ENCODE measurements around the gene AAR2.

The AAR2 gene

GRCh38 chr20:36275441-36276189 lies 39.3 kb downstream of the AAR2 start:
- H3K27me3 ChIP-seq (ENCODE audit: control insufficient read depth, insufficient read depth, low read length, poor library complexity, severe bottlenecking), result no peaks in the 10 kb centered on the region

GRCh38 chr20:36277546-36277945 lies 41.3 kb downstream of the AAR2 start:
- Histone ChIP-seq H3K4me3 (ENCODE audit: insufficient read depth, low read depth, low read length) (no peak overlapping the region), H3K27me3 (ENCODE audit: control insufficient read depth, insufficient read depth, low read length, poor library complexity, severe bottlenecking) (no peaks in the 10 kb centered on the region), H3K4me1 (ENCODE audit: control insufficient read depth, insufficient read depth, low read length) (peaks cover 8% of the 10 kb centered on the region), H3K36me3 (ENCODE audit: control insufficient read depth, insufficient read depth, low read length) (no peaks in the 10 kb centered on the region), H3K27ac (ENCODE audit: insufficient read depth, low read depth, low read length, poor library complexity, severe bottlenecking) (no peak overlapping the region), H3K9me3 (ENCODE audit: control insufficient read depth, low read length) (no peaks in the 10 kb centered on the region)
- 90 to 93% methylated on average over 9 of the region's 9 CpGs for WGBS, 2 experiments

More at GRCh38 chr20:36275441-36276189, 39.3 kb downstream of the AAR2 start:
- 94 to 95% methylated on average over 12 of the region's 12 CpGs for WGBS, 2 experiments
- H3K36me3 ChIP-seq (ENCODE audit: control insufficient read depth, insufficient read depth, low read length), result no peaks in the 10 kb centered on the region
- peaks cover 8% of the 10 kb centered on the region for H3K4me1 ChIP-seq (ENCODE audit: control insufficient read depth, insufficient read depth, low read length)
- H3K4me3 ChIP-seq (ENCODE audit: insufficient read depth, low read depth, low read length), result no peak overlapping the region
- H3K27ac ChIP-seq (ENCODE audit: insufficient read depth, low read depth, low read length, poor library complexity, severe bottlenecking), result no peak overlapping the region
- H3K9me3 ChIP-seq (ENCODE audit: control insufficient read depth, low read length), result no peaks in the 10 kb centered on the region

- no peaks in the 10 kb centered on the region for H3K27me3 ChIP-seq (ENCODE audit: control insufficient read depth, insufficient read depth, low read length, poor library complexity, severe bottlenecking)
- H3K27ac ChIP-seq (ENCODE audit: insufficient read depth, low read depth, low read length, poor library complexity, severe bottlenecking), result no peak overlapping the region
- 83 to 85% methylated on average over 5 of the region's 5 CpGs for WGBS, 2 experiments
- no peaks in the 10 kb centered on the region for H3K9me3 ChIP-seq (ENCODE audit: control insufficient read depth, low read length)
- no peak overlapping the region for H3K4me3 ChIP-seq (ENCODE audit: insufficient read depth, low read depth, low read length)
- peaks cover 2% of the 10 kb centered on the region for H3K4me1 ChIP-seq (ENCODE audit: control insufficient read depth, insufficient read depth, low read length)
- no peaks in the 10 kb centered on the region for H3K36me3 ChIP-seq (ENCODE audit: control insufficient read depth, insufficient read depth, low read length)
Observed at GRCh38 chr20:36279362-36279761, 43.1 kb downstream of the AAR2 start.

- H3K36me3 ChIP-seq (ENCODE audit: control insufficient read depth, insufficient read depth, low read length), result no peaks in the 10 kb centered on the region
- 90 to 91% methylated on average over 6 of the region's 6 CpGs for WGBS, 2 experiments
- H3K27ac ChIP-seq (ENCODE audit: insufficient read depth, low read depth, low read length, poor library complexity, severe bottlenecking), result no peak overlapping the region
- no peaks in the 10 kb centered on the region for H3K4me1 ChIP-seq (ENCODE audit: control insufficient read depth, insufficient read depth, low read length)
- no peak overlapping the region for H3K4me3 ChIP-seq (ENCODE audit: insufficient read depth, low read depth, low read length)
- H3K9me3 ChIP-seq (ENCODE audit: control insufficient read depth, low read length), result no peaks in the 10 kb centered on the region
- no peaks in the 10 kb centered on the region for H3K27me3 ChIP-seq (ENCODE audit: control insufficient read depth, insufficient read depth, low read length, poor library complexity, severe bottlenecking)
Observed at GRCh38 chr20:36279776-36280175, 43.5 kb downstream of the AAR2 start.

- Histone ChIP-seq H3K4me1 (ENCODE audit: control insufficient read depth, insufficient read depth, low read length) (no peaks in the 10 kb centered on the region), H3K4me3 (ENCODE audit: insufficient read depth, low read depth, low read length) (no peak overlapping the region), H3K9me3 (ENCODE audit: control insufficient read depth, low read length) (no peaks in the 10 kb centered on the region), H3K36me3 (ENCODE audit: control insufficient read depth, insufficient read depth, low read length) (no peaks in the 10 kb centered on the region), H3K27ac (ENCODE audit: insufficient read depth, low read depth, low read length, poor library complexity, severe bottlenecking) (no peak overlapping the region), H3K27me3 (ENCODE audit: control insufficient read depth, insufficient read depth, low read length, poor library complexity, severe bottlenecking) (no peaks in the 10 kb centered on the region)
- 90 to 91% methylated on average over 10 of the region's 10 CpGs for WGBS, 2 experiments
Observed at GRCh38 chr20:36281785-36282380, 45.6 kb downstream of the AAR2 start.

GRCh38 chr20:36284751-36285150 lies 48.5 kb downstream of the AAR2 start:
- 88 to 95% methylated on average over 5 of the region's 5 CpGs for WGBS, 2 experiments
- H3K27me3 ChIP-seq (ENCODE audit: control insufficient read depth, insufficient read depth, low read length, poor library complexity, severe bottlenecking), result no peaks in the 10 kb centered on the region
- no peaks in the 10 kb centered on the region for H3K4me1 ChIP-seq (ENCODE audit: control insufficient read depth, insufficient read depth, low read length)

GRCh38 chr20:36285746-36286447 lies 49.6 kb downstream of the AAR2 start:
- Histone ChIP-seq H3K27me3 (ENCODE audit: control insufficient read depth, insufficient read depth, low read length, poor library complexity, severe bottlenecking) (no peaks in the 10 kb centered on the region), H3K36me3 (ENCODE audit: control insufficient read depth, insufficient read depth, low read length) (no peaks in the 10 kb centered on the region), H3K4me3 (ENCODE audit: insufficient read depth, low read depth, low read length) (no peak overlapping the region), H3K4me1 (ENCODE audit: control insufficient read depth, insufficient read depth, low read length) (no peaks in the 10 kb centered on the region), H3K27ac (ENCODE audit: insufficient read depth, low read depth, low read length, poor library complexity, severe bottlenecking) (no peak overlapping the region), H3K9me3 (ENCODE audit: control insufficient read depth, low read length) (no peaks in the 10 kb centered on the region)
- WGBS, 2 experiments, result 85 to 88% methylated on average over 11 of the region's 11 CpGs

More at GRCh38 chr20:36284751-36285150, 48.5 kb downstream of the AAR2 start:
- Histone ChIP-seq H3K4me3 (ENCODE audit: insufficient read depth, low read depth, low read length) (no peak overlapping the region), H3K36me3 (ENCODE audit: control insufficient read depth, insufficient read depth, low read length) (no peaks in the 10 kb centered on the region), H3K27ac (ENCODE audit: insufficient read depth, low read depth, low read length, poor library complexity, severe bottlenecking) (no peak overlapping the region), H3K9me3 (ENCODE audit: control insufficient read depth, low read length) (no peaks in the 10 kb centered on the region)

- no peak overlapping the region for H3K27ac ChIP-seq (ENCODE audit: insufficient read depth, low read depth, low read length, poor library complexity, severe bottlenecking)
- H3K27me3 ChIP-seq (ENCODE audit: control insufficient read depth, insufficient read depth, low read length, poor library complexity, severe bottlenecking), result peaks cover 14% of the 10 kb centered on the region
- 81 to 84% methylated on average over 5 of the region's 5 CpGs for WGBS, 2 experiments
- H3K9me3 ChIP-seq (ENCODE audit: control insufficient read depth, low read length), result no peaks in the 10 kb centered on the region
- H3K4me3 ChIP-seq (ENCODE audit: insufficient read depth, low read depth, low read length), result no peak overlapping the region
- H3K4me1 ChIP-seq (ENCODE audit: control insufficient read depth, insufficient read depth, low read length), result no peaks in the 10 kb centered on the region
- no peaks in the 10 kb centered on the region for H3K36me3 ChIP-seq (ENCODE audit: control insufficient read depth, insufficient read depth, low read length)
Observed at GRCh38 chr20:36297656-36298055, 61.4 kb downstream of the AAR2 start.

- H3K27me3 ChIP-seq (ENCODE audit: control insufficient read depth, insufficient read depth, low read length, poor library complexity, severe bottlenecking), result peaks cover 18% of the 10 kb centered on the region
- H3K36me3 ChIP-seq (ENCODE audit: control insufficient read depth, insufficient read depth, low read length), result no peaks in the 10 kb centered on the region
- peaks cover 3% of the 10 kb centered on the region for H3K4me1 ChIP-seq (ENCODE audit: control insufficient read depth, insufficient read depth, low read length)
- WGBS, 2 experiments, result 94% methylated on average over 3 of the region's 3 CpGs
- no peaks in the 10 kb centered on the region for H3K9me3 ChIP-seq (ENCODE audit: control insufficient read depth, low read length)
- H3K27ac ChIP-seq (ENCODE audit: insufficient read depth, low read depth, low read length, poor library complexity, severe bottlenecking), result no peak overlapping the region
- no peak overlapping the region for H3K4me3 ChIP-seq (ENCODE audit: insufficient read depth, low read depth, low read length)
Observed at GRCh38 chr20:36298061-36298460, 61.8 kb downstream of the AAR2 start.

- Histone ChIP-seq H3K27ac (ENCODE audit: insufficient read depth, low read depth, low read length, poor library complexity, severe bottlenecking) (no peak overlapping the region), H3K27me3 (ENCODE audit: control insufficient read depth, insufficient read depth, low read length, poor library complexity, severe bottlenecking) (peaks cover 26% of the 10 kb centered on the region), H3K36me3 (ENCODE audit: control insufficient read depth, insufficient read depth, low read length) (no peaks in the 10 kb centered on the region), H3K9me3 (ENCODE audit: control insufficient read depth, low read length) (no peaks in the 10 kb centered on the region), H3K4me3 (ENCODE audit: insufficient read depth, low read depth, low read length) (no peak overlapping the region), H3K4me1 (ENCODE audit: control insufficient read depth, insufficient read depth, low read length) (peaks cover 4% of the 10 kb centered on the region)
- 90 to 91% methylated on average over 11 of the region's 11 CpGs for WGBS, 2 experiments
Observed at GRCh38 chr20:36298795-36299339, 62.6 kb downstream of the AAR2 start.

All from ectodermal cell (in vitro differentiated cells).